Measurements from ENCODE around the gene DNAL1. TPM values are rescaled to one million over a fixed set of nuclear protein-coding genes. Genes with fewer than 3 reads are reported as not detected.

The DNAL1 gene
- total RNA-seq, 2 donors from 2014 or later, result 22.9 to 30.5 TPM

GRCh38 chr14:73612339-73613045, 32.3 kb upstream of the DNAL1 start, which contains the start of gene ACOT6:
Gene ACOT6, plus strand, starts transcription at chr14:73612517. Its CDS starts 55 bp downstream, at chr14:73612572.
- no peak within 1 kb of the TSS for H3K27ac ChIP-seq (ENCODE audit: low read depth, low read length)
- peaks cover 5% of the 10 kb centered on the region for H3K9me3 Mint-ChIP-seq
- H3K27me3 ChIP-seq (ENCODE audit: control insufficient read depth, insufficient read depth, low read length, poor library complexity, severe bottlenecking), result peaks cover 13% of the 10 kb centered on the region
- peaks cover 7% of the 10 kb centered on the region for H3K4me1 Mint-ChIP-seq
- H3K36me3 ChIP-seq (ENCODE audit: control insufficient read depth, insufficient read depth, low read length), result no peaks in the 10 kb centered on the region
- peaks cover 2% of the 10 kb centered on the region for H3K36me3 Mint-ChIP-seq (ENCODE audit: low read depth)
- peak within 1 kb of the TSS; percentile 71 for H3K9ac ChIP-seq (ENCODE audit: extremely low read depth, low read length, poor library complexity, severe bottlenecking)
- H3K4me3 Mint-ChIP-seq, result peak within 1 kb of the TSS; percentile 73
- WGBS, 2 experiments (ENCODE audit: insufficient coverage in 1 of 2, insufficient read length in 1 of 2), result 1 to 2% methylated on average over 34 to 84 of the region's 84 CpGs
- peak within 1 kb of the TSS; percentile 94 for H3K27ac Mint-ChIP-seq
- H3K9me3 ChIP-seq (ENCODE audit: control insufficient read depth, low read length), result no peaks in the 10 kb centered on the region
- peaks cover 12% of the 10 kb centered on the region for H3K27me3 Mint-ChIP-seq (ENCODE audit: insufficient read depth)
- peaks cover 4% of the 10 kb centered on the region for H3K4me1 ChIP-seq (ENCODE audit: control insufficient read depth, insufficient read depth, low read length)
- peak; percentile 94 for DNase-seq
- H3K4me3 ChIP-seq (ENCODE audit: low read length), result peak within 1 kb of the TSS; percentile 81
- TF ChIP-seq CTCF (conservative IDR thresholded peaks at IDR 0.05), result no peak

- TF ChIP-seq CTCF (conservative IDR thresholded peaks at IDR 0.05), result no peak
- Mint-ChIP-seq H3K27ac (peak overlapping the region; percentile 94), H3K36me3 (ENCODE audit: low read depth) (peaks cover 2% of the 10 kb centered on the region), H3K9me3 (peaks cover 3% of the 10 kb centered on the region), H3K4me1 (peaks cover 7% of the 10 kb centered on the region), H3K27me3 (ENCODE audit: insufficient read depth) (peaks cover 12% of the 10 kb centered on the region), H3K4me3 (peak overlapping the region; percentile 73)
- peaks cover 13% of the 10 kb centered on the region for H3K27me3 ChIP-seq (ENCODE audit: control insufficient read depth, insufficient read depth, low read length, poor library complexity, severe bottlenecking)
- H3K36me3 ChIP-seq (ENCODE audit: control insufficient read depth, insufficient read depth, low read length), result no peaks in the 10 kb centered on the region
- no peak for DNase-seq
- peaks cover 4% of the 10 kb centered on the region for H3K4me1 ChIP-seq (ENCODE audit: control insufficient read depth, insufficient read depth, low read length)
- H3K9me3 ChIP-seq (ENCODE audit: control insufficient read depth, low read length), result no peaks in the 10 kb centered on the region
- WGBS, 2 experiments (ENCODE audit: insufficient coverage in 1 of 2, insufficient read length in 1 of 2), result 21 to 27% methylated on average over 12 to 13 of the region's 13 CpGs
- H3K9ac ChIP-seq (ENCODE audit: extremely low read depth, low read length, poor library complexity, severe bottlenecking), result peak overlapping the region; percentile 71
- no peak overlapping the region for H3K27ac ChIP-seq (ENCODE audit: low read depth, low read length)
- H3K4me3 ChIP-seq (ENCODE audit: low read length), result peak overlapping the region; percentile 81
Observed at GRCh38 chr14:73613046-73613383, 31.8 kb upstream of the DNAL1 start.

GRCh38 chr14:73613419-73613963, 31.3 kb upstream of the DNAL1 start:
- Histone ChIP-seq H3K9me3 (ENCODE audit: control insufficient read depth, low read length) (no peaks in the 10 kb centered on the region), H3K4me1 (ENCODE audit: control insufficient read depth, insufficient read depth, low read length) (peaks cover 4% of the 10 kb centered on the region), H3K36me3 (ENCODE audit: control insufficient read depth, insufficient read depth, low read length) (no peaks in the 10 kb centered on the region), H3K27ac (ENCODE audit: low read depth, low read length) (no peak overlapping the region), H3K27me3 (ENCODE audit: control insufficient read depth, insufficient read depth, low read length, poor library complexity, severe bottlenecking) (peaks cover 13% of the 10 kb centered on the region), H3K9ac (ENCODE audit: extremely low read depth, low read length, poor library complexity, severe bottlenecking) (no peak overlapping the region), H3K4me3 (ENCODE audit: low read length) (peak overlapping the region; percentile 81)
- H3K27me3 Mint-ChIP-seq (ENCODE audit: insufficient read depth), result peaks cover 10% of the 10 kb centered on the region
- WGBS, 2 experiments (ENCODE audit: insufficient coverage in 1 of 2, insufficient read length in 1 of 2), result 80 to 96% methylated on average over 1 to 3 of the region's 3 CpGs
- H3K4me1 Mint-ChIP-seq, result peaks cover 7% of the 10 kb centered on the region
- H3K27ac Mint-ChIP-seq, result no peak overlapping the region
- no peaks in the 10 kb centered on the region for H3K9me3 Mint-ChIP-seq
- H3K36me3 Mint-ChIP-seq (ENCODE audit: low read depth), result no peaks in the 10 kb centered on the region
- no peak for TF ChIP-seq CTCF (conservative IDR thresholded peaks at IDR 0.05)
- H3K4me3 Mint-ChIP-seq, result peak overlapping the region; percentile 73
- DNase-seq, result no peak

All from endodermal cell (in vitro differentiated cells).